Suprapubic skin (tissue), 4 donors: ENCODE results near the gene TMEM217.

Experiments
- POLR2A ChIP-seq, 2 donors: fragments of 450-650 bp; IDR thresholded peaks; one replicate each; pipeline ENCODE4 v1.6.1; 2017; ENCODE audit warnings: antibody characterized with exemption in 2 of 2, mild to moderate bottlenecking in 2 of 2, moderate library complexity in 2 of 2
- POLR2AphosphoS5 ChIP-seq, 3 donors: sonication (generic); formaldehyde crosslinking; IDR thresholded peaks; one replicate each; pipeline ENCODE4 v1.6.1; 2017; ENCODE audit warnings: antibody characterized with exemption in 3 of 3
- TF ChIP-seq, protein P1 (sequence below), 2 donors: fragments of 200-600 bp in 1 of 2; fragments of 450-650 bp in 1 of 2; sonication (generic) in 1 of 2; IDR thresholded peaks; one replicate each; pipeline ENCODE4 v1.5.1; 2016 to 2019; ENCODE audit warnings: antibody characterized with exemption in 2 of 2, mild to moderate bottlenecking in 1 of 2, moderate library complexity in 1 of 2

DNA sequence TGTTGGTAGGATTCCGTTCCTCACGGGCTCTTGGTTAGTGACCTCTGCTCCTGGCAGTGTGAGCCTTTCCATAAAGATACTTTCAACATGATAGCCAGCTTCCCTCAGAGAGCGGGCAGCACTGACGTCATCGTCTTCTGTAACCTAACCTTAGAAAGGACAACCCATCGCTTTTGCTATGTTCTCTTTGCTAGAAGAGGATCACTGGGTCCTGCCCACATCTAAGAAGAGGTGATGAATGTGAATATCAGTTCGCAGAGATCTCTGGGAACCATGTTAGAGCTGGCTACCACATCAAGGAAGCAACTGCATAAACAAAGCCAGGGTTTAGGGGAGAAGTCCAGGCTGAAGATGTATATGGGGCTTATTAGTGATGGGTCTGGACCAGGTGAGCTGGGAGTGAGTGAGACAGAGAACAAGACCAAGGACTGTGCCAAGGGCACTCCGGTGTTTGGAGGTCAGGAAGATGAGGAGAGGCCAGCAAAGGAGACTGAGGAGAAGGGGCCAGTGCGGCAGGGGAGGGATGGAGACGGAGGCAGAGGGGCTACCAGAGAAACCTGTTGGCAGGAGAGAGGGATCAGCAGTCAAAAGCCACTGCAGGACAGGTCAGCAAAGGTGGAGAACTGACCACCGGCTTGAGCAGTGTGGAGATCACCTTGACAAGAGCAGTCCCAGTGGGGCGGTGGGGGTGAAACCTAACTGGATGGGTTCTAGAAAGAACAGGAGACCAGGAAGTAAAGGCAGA is 48.3 kb downstream of the TMEM217 start:
- TF ChIP-seq POLR2A (IDR thresholded peaks at IDR 0.05) (no peak), POLR2AphosphoS5 (IDR thresholded peaks at IDR 0.05) (no peak)
- TF ChIP-seq, protein P1, sequence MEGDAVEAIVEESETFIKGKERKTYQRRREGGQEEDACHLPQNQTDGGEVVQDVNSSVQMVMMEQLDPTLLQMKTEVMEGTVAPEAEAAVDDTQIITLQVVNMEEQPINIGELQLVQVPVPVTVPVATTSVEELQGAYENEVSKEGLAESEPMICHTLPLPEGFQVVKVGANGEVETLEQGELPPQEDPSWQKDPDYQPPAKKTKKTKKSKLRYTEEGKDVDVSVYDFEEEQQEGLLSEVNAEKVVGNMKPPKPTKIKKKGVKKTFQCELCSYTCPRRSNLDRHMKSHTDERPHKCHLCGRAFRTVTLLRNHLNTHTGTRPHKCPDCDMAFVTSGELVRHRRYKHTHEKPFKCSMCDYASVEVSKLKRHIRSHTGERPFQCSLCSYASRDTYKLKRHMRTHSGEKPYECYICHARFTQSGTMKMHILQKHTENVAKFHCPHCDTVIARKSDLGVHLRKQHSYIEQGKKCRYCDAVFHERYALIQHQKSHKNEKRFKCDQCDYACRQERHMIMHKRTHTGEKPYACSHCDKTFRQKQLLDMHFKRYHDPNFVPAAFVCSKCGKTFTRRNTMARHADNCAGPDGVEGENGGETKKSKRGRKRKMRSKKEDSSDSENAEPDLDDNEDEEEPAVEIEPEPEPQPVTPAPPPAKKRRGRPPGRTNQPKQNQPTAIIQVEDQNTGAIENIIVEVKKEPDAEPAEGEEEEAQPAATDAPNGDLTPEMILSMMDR (IDR thresholded peaks at IDR 0.05) = no peak
